Pancreas (tissue), 10 donors: ENCODE data around the gene RBBP5. TPM values are rescaled to one million over a fixed set of nuclear protein-coding genes. Genes with fewer than 3 reads are reported as not detected.

ENCODE experiments used
- ATAC-seq, 4 donors: fragments of 200-7000 bp; cut with Tn5 transposase; one replicate each; pipeline versions ENCODE4 v1.8.0 to v1.9.1; 2020; ENCODE audit warnings: mild to moderate bottlenecking in 4 of 4, moderate library complexity in 4 of 4
- DNase-seq, 6 donors: peaks; one replicate each; pipeline ENCODE4 v3.0.0-alpha.2; 2020
- FAIRE-seq: peaks from 2 replicates; lab custom pipeline; 2012; peaks lifted over from hg19 to GRCh38; lab: Jason Lieb, UNC
- H3K27ac ChIP-seq, 4 donors: fragments of 200-600 bp; sonication (generic); 1 replicate in 3 of 4; 2 replicates in 1 of 4; pipeline versions ENCODE4 v1.5.0 to v1.8.0; 2020
- H3K27me3 ChIP-seq, 4 donors: fragments of 200-600 bp; one replicate each; pipeline ENCODE4 v1.8.0; 2021
- H3K36me3 ChIP-seq, 3 donors: fragments of 200-600 bp; sonication (generic) in 1 of 3; one replicate each; pipeline versions ENCODE4 v1.5.0 to v1.8.0; 2020 to 2021
- H3K4me1 ChIP-seq, 3 donors: fragments of 200-600 bp; one replicate each; pipeline ENCODE4 v1.8.0; 2021
- H3K4me3 ChIP-seq, 4 donors: fragments of 200-600 bp; sonication (generic) in 2 of 4; one replicate each; pipeline versions ENCODE4 v1.5.0 to v1.8.0; 2020 to 2021
- H3K9me3 ChIP-seq, 4 donors: fragments of 200-600 bp; one replicate each; pipeline ENCODE4 v1.8.0; 2021
- WGBS, 2 donors: extraction: QIAGEN DNeasy Blood & Tissue Kit; methylation state at CpG; one replicate each; pipeline ENCODE4 v1.1.7; 2013; 5-methylcytosine and 5-hydroxymethylcytosine counted together
- intact Hi-C, 3 donors: fragments of 100-400 bp; cut with DNase I; formaldehyde crosslinking; loops; one replicate each; pipeline versions ENCODE4 v1.11.1 to v1.14.2; 2022
- polyA plus RNA-seq, 2 donors: library from polyadenylated mRNA; stranded (reverse); fragments of 200-250 nt; gene quantifications; one replicate each; pipeline ENCODE4 v1.2.3, GENCODE V29; 2013
- total RNA-seq, 6 donors: library from RNA; stranded (reverse); fragmentation: NEBNext Ultra II Directional in 4 of 6; extraction: Animal tissue kit (Norgen Biotek cat#: 25700) in 4 of 6; gene quantifications; one replicate each; pipeline versions ENCODE4 v1.2.1 to v1.2.4, GENCODE V29; 2021 to 2023
- TF ChIP-seq, protein P1 (sequence below), 4 donors: fragments of 200-600 bp; sonication (generic) in 3 of 4; IDR thresholded peaks; one replicate each; pipeline versions ENCODE4 v1.5.0 to v1.8.0; 2021; ENCODE audit warnings: antibody characterized with exemption in 4 of 4
- donor health status: healthy with polysubstance abuse.
- donor health status: DM: no; HTN: no; CAD: no; lungs with moderate emphysema.
- donor health status: DM: no; HTN: no; CAD: no.
- donor health status: control.
- donor health status: control.
- donor health status: Bipolar disorder and iron deficiency.
- donor health status: DM: yes; HTN: yes; CAD: no.
- donor health status: DM: no; HTN: no; CAD: no.
- donor health status: DM: no; HTN: no; CAD: no.
- donor health status: DM: yes; HTN: yes; CAD: no.

The RBBP5 gene
- total and polyA plus RNA-seq, 8 donors, result 3.0 to 10.9 (median 7.7) TPM

DNA sequence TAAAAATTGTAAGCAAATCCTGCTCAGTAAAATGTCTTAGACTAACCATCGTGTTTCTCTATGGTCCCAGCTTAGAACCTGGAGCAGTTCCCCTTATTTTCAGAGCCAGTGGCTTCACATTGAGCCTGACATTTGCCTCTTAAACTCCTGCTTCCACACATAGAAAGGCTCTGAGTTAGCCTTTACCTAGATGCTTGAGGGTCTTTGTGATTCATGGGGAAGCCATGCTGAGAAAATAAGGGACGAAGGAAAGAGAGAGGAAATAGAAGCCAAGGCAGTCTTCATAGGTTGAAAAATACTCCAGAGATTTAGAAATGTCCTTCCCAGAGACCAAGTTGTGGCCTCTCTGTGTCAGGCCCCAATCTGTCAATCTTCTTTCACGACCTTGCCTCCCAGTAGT lies 16.1 kb upstream of the RBBP5 start:
- H3K36me3 ChIP-seq, result no peaks in the 10 kb centered on the region
- FAIRE-seq, result no peak
- DNase-seq, result no peak
- no peak overlapping the region for H3K4me3 ChIP-seq
- peaks cover 0 to 8% (median 0%) of the 10 kb centered on the region in 3 donors for H3K4me1 ChIP-seq
- no peaks in the 10 kb centered on the region for H3K9me3 ChIP-seq
- ATAC-seq, result no peak
- intact Hi-C loops, result loop anchor here in 1 of 3 donors (10.0 kb wide), 1 partner anchor 153 kb away; no protein-coding TSS in a partner anchor
- TF ChIP-seq, protein P1, sequence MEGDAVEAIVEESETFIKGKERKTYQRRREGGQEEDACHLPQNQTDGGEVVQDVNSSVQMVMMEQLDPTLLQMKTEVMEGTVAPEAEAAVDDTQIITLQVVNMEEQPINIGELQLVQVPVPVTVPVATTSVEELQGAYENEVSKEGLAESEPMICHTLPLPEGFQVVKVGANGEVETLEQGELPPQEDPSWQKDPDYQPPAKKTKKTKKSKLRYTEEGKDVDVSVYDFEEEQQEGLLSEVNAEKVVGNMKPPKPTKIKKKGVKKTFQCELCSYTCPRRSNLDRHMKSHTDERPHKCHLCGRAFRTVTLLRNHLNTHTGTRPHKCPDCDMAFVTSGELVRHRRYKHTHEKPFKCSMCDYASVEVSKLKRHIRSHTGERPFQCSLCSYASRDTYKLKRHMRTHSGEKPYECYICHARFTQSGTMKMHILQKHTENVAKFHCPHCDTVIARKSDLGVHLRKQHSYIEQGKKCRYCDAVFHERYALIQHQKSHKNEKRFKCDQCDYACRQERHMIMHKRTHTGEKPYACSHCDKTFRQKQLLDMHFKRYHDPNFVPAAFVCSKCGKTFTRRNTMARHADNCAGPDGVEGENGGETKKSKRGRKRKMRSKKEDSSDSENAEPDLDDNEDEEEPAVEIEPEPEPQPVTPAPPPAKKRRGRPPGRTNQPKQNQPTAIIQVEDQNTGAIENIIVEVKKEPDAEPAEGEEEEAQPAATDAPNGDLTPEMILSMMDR (IDR thresholded peaks at IDR 0.05), result no peak
- 61 to 69% methylated on average over 3 of the region's 3 CpGs for WGBS, 2 donors
- H3K27ac ChIP-seq, result no peak overlapping the region
- no peaks in the 10 kb centered on the region for H3K27me3 ChIP-seq

DNA sequence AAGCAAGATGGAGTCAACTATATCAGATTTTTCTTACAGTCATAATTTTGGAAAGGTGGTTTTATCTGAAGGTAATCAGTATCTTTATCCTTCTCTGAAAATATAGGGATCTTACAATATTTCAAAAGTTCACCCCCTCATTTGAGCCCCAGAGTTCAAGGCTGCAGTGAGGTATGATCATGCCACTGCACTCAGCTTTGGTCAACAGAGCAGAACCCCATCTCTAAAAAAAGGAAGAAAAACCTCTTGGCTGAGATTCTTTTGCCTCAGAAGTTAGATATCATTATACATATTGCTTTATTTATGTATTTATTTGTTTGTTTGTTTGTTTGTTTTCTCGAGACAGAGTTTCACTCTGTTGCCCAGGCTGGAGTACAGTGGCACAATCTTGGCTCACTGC lies 11.5 kb upstream of the RBBP5 start:
- H3K27ac ChIP-seq, result no peak overlapping the region
- DNase-seq (no peak), FAIRE-seq (no peak), ATAC-seq (no peak)
- no peaks in the 10 kb centered on the region for H3K36me3 ChIP-seq
- H3K4me3 ChIP-seq, result no peak overlapping the region
- no peaks in the 10 kb centered on the region for H3K27me3 ChIP-seq
- TF ChIP-seq, protein P1 (IDR thresholded peaks at IDR 0.05), result no peak
- WGBS, 2 donors, result 18 to 46% methylated on average over 1 of the region's 1 CpG
- H3K4me1 ChIP-seq, result no peaks in the 10 kb centered on the region
- H3K9me3 ChIP-seq, result no peaks in the 10 kb centered on the region
- intact Hi-C loops, result loop anchor here in 1 of 3 donors (10.0 kb wide), 1 partner anchor 148 kb away; no protein-coding TSS in a partner anchor

DNA sequence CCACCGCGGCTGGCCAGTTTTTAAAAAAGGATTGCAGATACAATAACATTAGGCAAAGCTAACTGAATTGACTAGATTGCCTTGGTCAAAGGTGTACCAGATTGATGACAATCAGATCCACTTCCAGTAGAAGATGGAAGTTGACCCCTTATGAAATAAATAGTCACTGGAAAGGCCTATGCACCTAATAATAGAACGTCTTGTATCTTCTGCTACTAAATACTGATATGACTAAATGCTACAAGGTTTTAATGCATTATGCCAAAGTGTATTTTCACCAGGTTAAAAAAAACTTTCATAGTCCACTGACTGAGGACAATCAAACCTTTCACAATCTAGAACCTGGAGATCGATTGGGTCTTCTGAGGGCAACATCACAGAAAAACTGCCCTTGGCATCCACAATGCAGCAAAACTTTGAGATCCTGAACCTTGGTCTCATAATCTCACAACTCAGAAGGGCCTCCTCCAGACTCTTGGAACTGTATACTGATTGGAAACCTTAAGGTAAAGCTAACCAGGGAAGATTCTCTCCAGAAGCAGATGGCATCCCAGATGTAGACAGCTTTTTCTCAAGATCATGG lies 7.8 kb upstream of the RBBP5 start:
- 69 to 71% methylated on average over 4 of the region's 4 CpGs for WGBS, 2 donors
- no peaks in the 10 kb centered on the region for H3K4me1 ChIP-seq
- no peak overlapping the region for H3K27ac ChIP-seq
- no peaks in the 10 kb centered on the region for H3K9me3 ChIP-seq
- FAIRE-seq (no peak), DNase-seq (no peak), ATAC-seq (no peak)
- TF ChIP-seq, protein P1 (IDR thresholded peaks at IDR 0.05), result no peak
- intact Hi-C loops, result loop anchor here in 2 of 3 donors (10.0 kb wide), 2 partner anchors 85 to 145 kb away; partner anchors contain the start of gene DSTYK (in 1 of the 2)
- no peaks in the 10 kb centered on the region for H3K36me3 ChIP-seq
- H3K4me3 ChIP-seq, result no peak overlapping the region
- H3K27me3 ChIP-seq, result no peaks in the 10 kb centered on the region

DNA sequence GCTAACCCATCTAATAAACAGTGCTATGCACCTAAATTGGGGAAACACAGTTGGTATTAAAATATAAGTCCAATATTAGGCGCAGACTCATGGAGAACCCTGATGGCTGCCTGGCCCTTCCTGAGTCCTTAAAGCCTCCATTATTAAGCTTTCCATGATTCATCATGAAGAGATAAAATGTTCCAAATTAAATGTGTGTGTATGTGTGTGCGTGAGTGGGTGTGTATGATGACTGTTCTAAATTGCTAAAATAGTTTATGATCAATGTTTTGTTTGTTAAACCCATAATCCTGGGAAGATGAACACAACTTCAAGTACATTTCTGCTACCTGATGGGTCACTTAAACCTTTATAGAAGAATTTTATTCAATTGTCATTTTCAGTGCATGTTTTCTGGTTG lies 6.3 kb upstream of the RBBP5 start:
- no peak for ATAC-seq

More for the DNA sequence above, 6.3 kb upstream of the RBBP5 start:
- 75 to 91% methylated on average over 2 of the region's 2 CpGs for WGBS, 2 donors
- TF ChIP-seq, protein P1 (IDR thresholded peaks at IDR 0.05), result no peak
- Histone ChIP-seq H3K36me3 (no peaks in the 10 kb centered on the region), H3K9me3 (no peaks in the 10 kb centered on the region), H3K4me1 (no peaks in the 10 kb centered on the region), H3K27ac (no peak overlapping the region), H3K4me3 (no peak overlapping the region), H3K27me3 (no peaks in the 10 kb centered on the region)
- DNase-seq (no peak), FAIRE-seq (no peak)
- intact Hi-C loops, result loop anchor here in 1 of 3 donors (10.0 kb wide), 1 partner anchor 87 kb away; the partner anchor contains the start of gene DSTYK
